CD14-positive monocyte (primary cell): Measurements from ENCODE around the gene SPTBN1. TPM values are rescaled to one million over a fixed set of nuclear protein-coding genes. Genes with fewer than 3 reads are reported as not detected.
A peak's percentile ranks its signal among the peaks of the same experiment; 100 is the strongest.

Source experiments
- DNase-seq, 3 donors: peaks; one replicate each; pipeline ENCODE4 v3.0.0-alpha.2; 2011 to 2022
- H2AFZ ChIP-seq: 2 replicates; pipeline ENCODE4 v1.6.0; 2012; ENCODE audit warnings: mild to moderate bottlenecking, low read depth, low read length, inconsistent platforms; ENCODE audit not compliant: insufficient read depth, poor library complexity, severe bottlenecking
- H3K27ac ChIP-seq, 2 donors: 1 replicate in 1 of 2; 2 replicates in 1 of 2; pipeline ENCODE4 v1.5.1; 2012 to 2013; ENCODE audit warnings: low read length in 2 of 2, control low read depth in 1 of 2, inconsistent platforms in 1 of 2, low read depth in 1 of 2, mild to moderate bottlenecking in 1 of 2
- H3K27me3 ChIP-seq, 2 donors: one replicate each; pipeline versions ENCODE4 v1.6.0 to v1.6.1; 2011 to 2013; ENCODE audit warnings: low read length in 2 of 2; ENCODE audit not compliant: control insufficient read depth in 2 of 2, insufficient read depth in 2 of 2
- H3K36me3 ChIP-seq, 2 donors: replicated peaks in 1 of 2; 1 replicate in 1 of 2; 2 replicates in 1 of 2; pipeline versions ENCODE4 v1.5.1 to v1.6.1; 2012 to 2013; ENCODE audit warnings: low read length in 2 of 2, control low read depth in 1 of 2, inconsistent platforms in 1 of 2, mild to moderate bottlenecking in 1 of 2; ENCODE audit not compliant: insufficient read depth in 2 of 2, control insufficient read depth in 1 of 2
- H3K4me1 ChIP-seq, 2 donors: 1 replicate in 1 of 2; 2 replicates in 1 of 2; pipeline versions ENCODE4 v1.5.1 to v1.6.1; 2012 to 2013; ENCODE audit warnings: low read length in 2 of 2, control low read depth in 1 of 2, inconsistent platforms in 1 of 2, mild to moderate bottlenecking in 1 of 2, moderate library complexity in 1 of 2; ENCODE audit not compliant: insufficient read depth in 2 of 2, control insufficient read depth in 1 of 2
- H3K4me2 ChIP-seq: replicated peaks from 2 replicates; pipeline ENCODE3; 2012; ENCODE audit warnings: low read length, moderate library complexity, mild to moderate bottlenecking; ENCODE audit not compliant: poor library complexity, severe bottlenecking; ENCODE audit errors: extremely low read depth
- H3K4me3 ChIP-seq, 3 experiments: fragments of 200-600 bp in 1 of 3; sonication (generic) in 1 of 3; replicated peaks in 1 of 3; 1 replicate in 2 of 3; 2 replicates in 1 of 3; pipeline ENCODE4 v1.5.1; 2011 to 2013; ENCODE audit warnings: low read length in 3 of 3, mild to moderate bottlenecking in 3 of 3, control low read depth in 2 of 3, low read depth in 2 of 3, inconsistent platforms in 1 of 3, moderate library complexity in 1 of 3
- H3K79me2 ChIP-seq: 2 replicates; pipeline ENCODE4 v1.6.0; 2012; ENCODE audit warnings: mild to moderate bottlenecking, control low read depth, inconsistent platforms, low read length, moderate library complexity; ENCODE audit not compliant: insufficient read depth
- H3K9ac ChIP-seq: 2 replicates; pipeline ENCODE4 v1.6.0; 2017; ENCODE audit warnings: low read length, mild to moderate bottlenecking; ENCODE audit not compliant: insufficient read depth, poor library complexity, severe bottlenecking
- H3K9me3 ChIP-seq, 2 donors: replicated peaks in 1 of 2; 1 replicate in 1 of 2; 2 replicates in 1 of 2; pipeline versions ENCODE4 v1.5.1 to v1.6.1; 2012 to 2013; ENCODE audit warnings: low read length in 2 of 2, control low read depth in 1 of 2; ENCODE audit not compliant: control insufficient read depth in 1 of 2, insufficient read depth in 1 of 2
- H4K20me1 ChIP-seq: 2 replicates; pipeline ENCODE4 v1.6.0; 2012; ENCODE audit warnings: mild to moderate bottlenecking, low read length, control low read depth, moderate library complexity; ENCODE audit not compliant: insufficient read depth
- H3K27ac Mint-ChIP-seq, 7 donors: one replicate each; pipeline ENCODE4 v1.8.0; 2020; ENCODE audit warnings: mild to moderate bottlenecking in 7 of 7, mixed read lengths in 7 of 7, moderate library complexity in 6 of 7, inconsistent platforms in 2 of 7
- H3K27me3 Mint-ChIP-seq, 3 donors: one replicate each; pipeline ENCODE4 v1.8.0; 2021 to 2022; ENCODE audit warnings: low read depth in 3 of 3, mild to moderate bottlenecking in 3 of 3, mixed read lengths in 3 of 3, moderate library complexity in 3 of 3, inconsistent platforms in 1 of 3
- H3K36me3 Mint-ChIP-seq, 2 donors: one replicate each; pipeline ENCODE4 v1.8.0; 2020; ENCODE audit warnings: mixed read lengths in 2 of 2, inconsistent platforms in 1 of 2, mild to moderate bottlenecking in 1 of 2
- H3K4me1 Mint-ChIP-seq: one replicate; pipeline ENCODE4 v1.8.0; 2020; ENCODE audit warnings: mild to moderate bottlenecking, mixed read lengths
- H3K4me3 Mint-ChIP-seq, 2 donors: one replicate each; pipeline ENCODE4 v1.8.0; 2020; ENCODE audit warnings: mild to moderate bottlenecking in 2 of 2, mixed read lengths in 2 of 2, moderate library complexity in 1 of 2
- H3K9me3 Mint-ChIP-seq, 7 donors: one replicate each; pipeline ENCODE4 v1.8.0; 2020 to 2022; ENCODE audit warnings: mixed read lengths in 7 of 7, mild to moderate bottlenecking in 6 of 7, moderate library complexity in 6 of 7, inconsistent platforms in 2 of 7
- CTCF ChIP-seq: fragments of 200-600 bp; IDR thresholded peaks from one replicate; pipeline ENCODE4 v1.8.0; 2022; ENCODE audit warnings: antibody characterized with exemption, mild to moderate bottlenecking
- WGBS: methylation state at CpG from one replicate; pipeline ENCODE4 v1.1.5; 2013; ENCODE audit warnings: missing lambda C conversion rate; ENCODE audit not compliant: insufficient coverage; 5-methylcytosine and 5-hydroxymethylcytosine counted together
- intact Hi-C, 2 donors: fragments of 100-400 bp; cut with micrococcal nuclease; formaldehyde crosslinking; loops; one replicate each; pipeline versions ENCODE4 v1.15.0 to v1.15.1; 2023
- polyA plus RNA-seq, 3 donors: library from polyadenylated mRNA; depleted of rRNA in 1 of 3; unstranded in 2 of 3; stranded (reverse) in 1 of 3; fragments of 300-500 nt in 2 of 3; fragments of >200 nt in 1 of 3; fragmentation: Illumina TruSeq in 2 of 3; gene quantifications; 1 replicate in 2 of 3; 2 replicates in 1 of 3; pipeline ENCODE4 v1.2.3, GENCODE V29; 2012 to 2021

SPTBN1 gene
- polyA plus RNA-seq, 3 donors, result 0.79 to 2.8 (median 1.7) TPM

- H3K36me3 Mint-ChIP-seq, result peaks cover 28 to 29% of the 10 kb centered on the region in 2 donors
- 53% methylated on average over 8 of the region's 15 CpGs for WGBS
Measured at GRCh38 chr2:54595999-54596902, 140.1 kb downstream of the SPTBN1 start.

More at GRCh38 chr2:54595999-54596902, 140.1 kb downstream of the SPTBN1 start:
- Mint-ChIP-seq H3K4me1 (peaks cover 33% of the 10 kb centered on the region), H3K27me3 (peaks cover 0 to 2% (median 0%) of the 10 kb centered on the region in 3 donors), H3K27ac (peak overlapping the region in 5 of 7 donors; percentile 34 to 86 (median 68)), H3K9me3 (no peaks in the 10 kb centered on the region), H3K4me3 (peak overlapping the region in 1 of 2 donors; percentile 64)
- TF ChIP-seq CTCF, result no peak
- intact Hi-C loops, result no loop called here
- Histone ChIP-seq H3K27ac (peak overlapping the region in 1 of 2 donors; percentile 45), H3K9ac (no peak overlapping the region), H4K20me1 (no peaks in the 10 kb centered on the region), H3K4me3 (no peak overlapping the region), H3K27me3 (no peaks in the 10 kb centered on the region), H3K4me2 (peak overlapping the region; percentile 9), H3K9me3 (no peaks in the 10 kb centered on the region), H2AFZ (peak overlapping the region; percentile 62), H3K79me2 (peaks cover 80% of the 10 kb centered on the region), H3K36me3 (peaks cover 0 to 18% of the 10 kb centered on the region in 2 donors), H3K4me1 (peaks cover 15 to 31% of the 10 kb centered on the region in 2 donors)
- no peak for DNase-seq
